HTR-8/SVneo (cell line): ENCODE data around the gene FLNB.

Experiments used
- DNase-seq: peaks from one replicate; pipeline ENCODE4 v3.0.0; 2011; ENCODE audit warnings: low spot score, mixed read lengths; ENCODE audit not compliant: insufficient read length
- FAIRE-seq: peaks from 2 replicates; lab custom pipeline; 2011; peaks lifted over from hg19 to GRCh38; lab: Jason Lieb, UNC

The FLNB gene

GRCh38 chr3:58150810-58151199 lies 142.6 kb downstream of the FLNB start:
- FAIRE-seq (no peak), DNase-seq (no peak)

- no peak for DNase-seq
- FAIRE-seq, result no peak
These were observed 143.4 kb downstream of the FLNB start for GRCh38 chr3:58151637-58152036.

GRCh38 chr3:58152225-58153015 lies 144.2 kb downstream of the FLNB start:
- DNase-seq (no peak), FAIRE-seq (no peak)

DNA sequence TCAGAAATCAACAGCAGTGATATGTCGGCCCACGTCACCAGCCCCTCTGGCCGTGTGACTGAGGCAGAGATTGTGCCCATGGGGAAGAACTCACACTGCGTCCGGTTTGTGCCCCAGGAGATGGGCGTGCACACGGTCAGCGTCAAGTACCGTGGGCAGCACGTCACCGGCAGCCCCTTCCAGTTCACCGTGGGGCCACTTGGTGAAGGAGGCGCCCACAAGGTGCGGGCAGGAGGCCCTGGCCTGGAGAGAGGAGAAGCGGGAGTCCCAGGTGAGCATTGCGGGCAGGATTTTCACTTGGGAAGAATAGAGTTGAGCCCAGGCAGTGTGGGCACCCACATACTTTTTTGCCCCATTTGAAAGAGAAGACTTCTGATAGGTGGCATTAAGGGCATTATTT lies 145.1 kb downstream of the FLNB start:
- FAIRE-seq (no peak), DNase-seq (no peak)

DNA sequence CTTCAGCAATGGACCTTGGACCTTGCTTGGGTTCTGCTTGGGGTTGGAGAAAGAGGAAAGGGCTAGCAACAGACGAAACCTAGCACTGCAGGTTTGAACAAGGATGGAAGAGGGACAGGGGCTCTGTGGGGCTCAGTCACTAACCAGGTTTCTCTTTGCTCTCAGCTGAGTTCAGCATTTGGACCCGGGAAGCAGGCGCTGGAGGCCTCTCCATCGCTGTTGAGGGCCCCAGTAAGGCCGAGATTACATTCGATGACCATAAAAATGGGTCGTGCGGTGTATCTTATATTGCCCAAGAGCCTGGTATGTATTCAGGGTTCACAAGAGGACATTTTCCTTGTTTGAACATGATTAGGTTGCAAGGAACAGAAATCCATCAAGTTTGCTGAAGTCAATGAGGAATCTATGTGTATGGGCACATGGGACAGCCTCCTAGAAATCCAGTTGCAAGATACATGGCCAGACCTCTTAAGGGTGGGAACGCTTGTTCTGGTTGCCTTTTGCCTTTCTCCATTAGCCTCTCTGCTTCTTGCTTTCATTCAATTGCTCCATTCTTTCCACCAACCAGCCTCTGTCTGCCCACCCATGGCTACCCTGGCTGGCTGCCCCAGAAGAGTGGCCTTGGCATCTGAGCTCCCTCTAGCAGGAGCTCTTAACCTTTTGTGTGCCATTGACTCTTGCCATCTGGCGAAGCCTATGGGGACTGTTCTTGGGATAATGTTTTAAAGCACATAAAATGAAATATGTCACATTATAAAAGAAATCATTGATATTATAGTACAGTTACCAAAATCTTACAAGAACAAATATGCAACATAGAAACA lies 146.6 kb downstream of the FLNB start:
- FAIRE-seq (no peak), DNase-seq (no peak)

GRCh38 chr3:58155838-58156237 lies 147.6 kb downstream of the FLNB start:
- FAIRE-seq (no peak), DNase-seq (no peak)

- DNase-seq (no peak), FAIRE-seq (no peak)
These were observed 149.5 kb downstream of the FLNB start for GRCh38 chr3:58157700-58158099.

DNA sequence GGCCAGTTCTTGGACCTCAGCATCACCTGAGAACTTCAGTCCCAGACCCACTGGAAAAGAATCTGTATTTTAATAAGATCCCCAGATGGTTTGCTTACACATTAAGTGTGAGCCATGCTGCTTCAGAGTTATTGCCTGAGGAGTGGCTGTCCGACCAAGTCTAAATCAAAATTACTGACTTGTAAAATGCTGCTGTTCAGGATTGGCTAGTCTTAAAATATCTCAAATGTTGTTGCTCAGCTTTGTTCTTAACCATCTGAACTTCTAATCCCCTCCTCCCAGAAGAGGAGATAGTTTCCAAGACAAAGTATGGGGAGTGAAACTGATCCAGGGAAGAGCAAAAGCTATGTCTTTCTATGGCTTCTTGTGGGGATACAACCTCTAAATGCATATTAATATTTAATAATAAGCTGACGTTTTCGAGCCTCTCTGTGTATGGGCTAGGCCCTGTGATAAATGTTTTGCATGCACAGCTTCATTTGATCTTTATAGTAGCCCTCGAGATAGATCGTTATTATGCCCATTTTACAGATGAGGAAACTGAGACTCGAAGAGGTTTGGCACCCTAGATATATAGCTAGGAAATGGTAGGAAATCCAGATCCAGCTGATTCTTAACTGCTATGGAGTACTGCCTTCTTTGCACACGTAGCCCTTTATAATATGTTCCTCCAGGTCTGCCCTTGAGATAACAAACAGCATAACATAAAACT lies 150.4 kb downstream of the FLNB start:
- no peak for DNase-seq
- FAIRE-seq, result no peak

DNA sequence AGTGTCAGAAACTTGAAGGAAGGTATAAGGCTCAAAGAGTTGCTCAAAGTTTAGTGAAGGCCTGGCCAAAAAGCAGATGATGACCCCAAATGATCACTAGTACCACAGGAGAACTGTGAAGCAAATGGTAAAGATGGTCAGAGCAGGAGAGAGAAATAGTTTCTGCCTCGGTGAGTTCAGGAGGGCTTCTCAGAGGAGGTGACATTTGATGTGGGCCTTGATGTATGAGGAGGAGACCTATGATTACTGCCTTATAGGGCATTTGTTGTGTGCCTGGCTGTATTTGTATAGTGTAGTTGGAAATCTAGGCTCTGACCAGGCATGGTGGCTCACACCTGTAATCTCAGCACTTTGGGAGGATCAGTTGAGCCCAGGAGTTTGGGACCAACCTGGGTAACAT lies 152.2 kb downstream of the FLNB start:
- no peak for FAIRE-seq
- DNase-seq, result no peak

- peak; percentile 94 for FAIRE-seq
- DNase-seq, result peak; percentile 86
These were observed 153.5 kb downstream of the FLNB start for GRCh38 chr3:58161435-58162398.

- DNase-seq (no peak), FAIRE-seq (no peak)
These were observed 155.0 kb downstream of the FLNB start for GRCh38 chr3:58163234-58163633.

DNA sequence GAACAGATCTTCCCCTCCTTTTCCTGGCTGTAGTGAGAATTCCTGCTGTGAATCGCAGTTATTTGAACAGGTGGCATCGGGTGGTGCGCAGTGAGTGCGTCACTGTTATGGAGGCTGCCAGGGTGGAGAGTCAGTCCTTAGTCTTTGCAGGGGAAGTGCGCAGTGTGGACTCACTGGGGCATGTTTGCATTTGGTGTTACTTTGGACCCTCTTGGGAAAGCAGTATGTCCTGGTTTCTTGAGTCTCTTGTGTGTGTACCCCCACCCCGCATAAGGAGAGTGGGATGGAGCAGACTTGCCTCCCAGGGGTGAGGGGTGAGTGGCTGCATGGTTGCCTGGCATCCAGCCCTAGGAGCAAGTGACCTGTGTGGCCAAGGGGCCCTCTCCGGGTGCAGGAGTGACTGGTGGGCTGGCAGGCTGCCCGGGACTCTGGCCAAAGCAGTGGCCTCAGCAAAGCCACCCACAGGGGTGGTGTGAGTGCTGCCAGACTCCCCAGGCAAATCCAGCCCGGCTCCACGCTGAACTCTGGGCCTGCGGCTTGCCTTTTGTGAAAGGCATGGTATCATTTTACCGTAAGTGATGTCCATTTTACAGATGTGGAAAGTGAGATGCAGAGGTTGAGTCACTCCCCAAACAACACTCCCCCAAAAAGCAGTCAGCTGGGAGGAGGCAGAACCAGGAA lies 156.1 kb downstream of the FLNB start:
- FAIRE-seq (peak; percentile 31), DNase-seq (no peak)

DNA sequence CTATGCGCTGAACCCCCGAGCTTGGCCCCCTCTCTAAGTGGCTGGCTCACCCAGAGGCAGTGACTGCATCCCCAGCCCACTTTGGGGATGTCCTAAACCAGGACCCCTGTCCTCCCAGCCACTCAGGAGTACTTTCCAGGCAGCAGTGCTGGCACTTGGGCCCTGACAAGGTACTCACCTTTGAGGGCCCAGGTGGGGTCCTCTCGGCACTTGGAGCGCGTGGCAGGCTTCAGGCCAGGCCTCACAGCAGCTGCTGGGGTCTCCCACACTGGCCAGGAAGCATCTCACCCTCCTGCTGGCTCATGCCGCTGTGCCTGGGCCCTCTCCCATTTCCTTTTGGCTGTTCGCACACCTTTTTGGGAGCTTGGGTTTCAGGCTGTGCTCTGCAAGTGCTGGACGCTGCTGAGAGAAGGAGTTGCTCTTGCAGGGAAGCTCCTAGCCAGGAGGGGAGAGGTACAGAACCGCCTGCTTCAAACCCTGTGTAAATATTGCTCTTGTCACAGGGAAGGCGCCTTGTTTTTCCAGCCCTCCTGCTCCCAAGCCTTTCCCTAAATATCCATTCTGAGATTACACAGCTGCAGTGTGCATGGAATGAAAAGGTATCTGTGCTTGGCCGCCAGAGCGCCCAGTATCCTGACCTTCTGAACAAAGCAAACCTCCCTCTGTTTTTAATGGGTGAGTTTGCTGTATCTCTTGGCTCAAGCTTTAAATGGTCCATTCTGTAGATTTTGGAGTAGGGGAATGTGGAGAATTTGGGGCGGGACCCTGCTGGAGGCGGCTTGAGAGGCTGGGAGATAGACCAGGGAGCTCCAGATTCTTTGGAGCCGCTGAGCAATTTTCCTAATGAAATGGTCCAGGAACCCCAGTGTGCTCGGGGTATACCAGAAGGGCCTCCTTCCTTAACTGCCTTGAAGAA lies 156.9 kb downstream of the FLNB start:
- DNase-seq, result no peak
- no peak for FAIRE-seq

GRCh38 chr3:58167431-58168351 lies 159.5 kb downstream of the FLNB start:
- DNase-seq (peak; percentile 72), FAIRE-seq (peak; percentile 77)

DNA sequence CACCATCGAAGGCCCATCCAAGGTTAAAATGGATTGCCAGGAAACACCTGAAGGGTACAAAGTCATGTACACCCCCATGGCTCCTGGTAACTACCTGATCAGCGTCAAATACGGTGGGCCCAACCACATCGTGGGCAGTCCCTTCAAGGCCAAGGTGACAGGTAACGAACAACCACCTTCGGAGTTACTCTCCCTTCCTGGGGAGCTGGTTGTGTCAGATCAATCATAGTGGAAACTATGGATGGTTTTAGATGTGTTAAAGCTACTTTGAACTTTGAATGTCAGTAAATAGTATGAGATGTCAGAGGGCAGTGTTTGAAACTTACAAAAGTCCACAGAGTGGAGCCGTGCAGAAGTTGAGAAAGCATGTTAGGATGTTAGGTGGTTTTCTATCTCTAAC lies 160.3 kb downstream of the FLNB start:
- DNase-seq (no peak), FAIRE-seq (no peak)

DNA sequence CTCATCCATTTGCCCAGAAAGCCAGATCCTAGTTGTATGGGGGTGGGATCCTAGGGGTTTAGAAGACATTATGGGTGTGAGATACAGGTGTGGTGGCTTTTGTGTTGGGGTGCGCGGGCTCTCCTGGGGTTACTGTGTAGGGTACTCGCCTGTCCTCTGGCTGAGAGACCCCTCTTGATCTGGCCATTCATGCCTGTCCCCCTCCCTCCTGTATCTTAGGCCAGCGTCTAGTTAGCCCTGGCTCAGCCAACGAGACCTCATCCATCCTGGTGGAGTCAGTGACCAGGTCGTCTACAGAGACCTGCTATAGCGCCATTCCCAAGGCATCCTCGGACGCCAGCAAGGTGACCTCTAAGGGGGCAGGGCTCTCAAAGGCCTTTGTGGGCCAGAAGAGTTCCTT lies 161.1 kb downstream of the FLNB start:
- FAIRE-seq, result no peak
- DNase-seq, result no peak

- DNase-seq (no peak), FAIRE-seq (no peak)
These were observed 162.2 kb downstream of the FLNB start for GRCh38 chr3:58170376-58170775.
